ENCODE measurements around the gene ACTL7B.
"Not testable (repeated sequence)": the region's sequence is repeated elsewhere in the genome, so short reads cannot be mapped to it uniquely, and the experiment has no call there.

Gene ACTL7B

DNA sequence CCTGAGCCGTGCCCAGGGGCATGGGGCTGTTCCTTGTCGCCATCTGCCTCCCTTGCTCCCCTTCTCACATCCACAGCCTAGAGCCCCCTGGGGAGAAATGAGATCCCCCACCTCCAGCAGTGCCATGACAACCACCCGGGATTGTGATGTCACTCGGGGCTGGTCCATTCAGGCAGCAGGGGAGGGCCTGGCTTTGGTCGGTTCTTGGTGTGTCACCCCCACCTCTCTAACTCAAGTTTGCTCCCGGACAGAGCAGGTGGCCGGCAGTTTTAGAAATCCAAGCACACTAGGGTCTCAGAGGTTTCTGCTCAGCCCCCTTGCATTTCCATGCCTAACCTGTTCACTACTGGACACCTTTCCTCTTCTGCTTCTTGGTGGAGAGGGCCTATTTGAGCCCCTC lies at the start of gene ACTL7B:
Gene ACTL7B, minus strand, starts transcription at position 99 of the 400 bp plus-strand sequence. Its CDS starts 56 bp downstream, at position 43.
- Mint-ChIP-seq H3K4me1 (no peaks in the 10 kb centered on the region), H3K36me3 (no peaks in the 10 kb centered on the region), H3K4me3 (no peak within 1 kb of the TSS), H3K27ac (no peak within 1 kb of the TSS), H3K27me3 (peaks cover 13% of the 10 kb centered on the region), H3K9me3 (no peaks in the 10 kb centered on the region)
- CTCF ChIA-PET, result no interaction called here
- no peak for DNase-seq

- Mint-ChIP-seq H3K4me3 (no peak overlapping the region), H3K27me3 (no peaks in the 10 kb centered on the region), H3K4me1 (no peaks in the 10 kb centered on the region), H3K9me3 (no peaks in the 10 kb centered on the region), H3K27ac (no peak overlapping the region), H3K36me3 (peaks cover 41% of the 10 kb centered on the region)
- CTCF ChIA-PET, result no interaction called here
- DNase-seq, result no peak
Measured at GRCh38 chr9:108905494-108905893, 49.7 kb upstream of the ACTL7B start.

DNA sequence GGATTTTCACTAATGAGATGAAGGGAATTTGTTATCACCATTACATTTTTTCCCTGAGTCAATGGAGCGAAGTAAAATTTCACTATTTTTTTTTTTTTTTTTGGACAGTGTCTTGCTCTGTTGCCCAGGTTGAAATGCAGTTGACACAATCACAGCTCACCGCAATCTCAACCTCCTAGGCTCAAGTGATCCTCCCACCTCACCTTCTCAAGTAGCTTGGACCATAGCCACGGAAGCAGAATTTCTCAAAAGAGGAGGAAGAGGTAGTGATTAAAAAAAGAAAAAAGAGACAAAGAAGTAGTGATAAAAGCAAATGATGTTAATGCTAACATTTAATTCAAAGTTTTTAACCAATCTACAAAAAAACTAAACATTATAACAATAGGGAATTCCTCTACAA lies 48.4 kb upstream of the ACTL7B start:
- no peaks in the 10 kb centered on the region for H3K9me3 Mint-ChIP-seq
- CTCF ChIA-PET, result no interaction called here
- H3K4me1 Mint-ChIP-seq, result no peaks in the 10 kb centered on the region
- no peaks in the 10 kb centered on the region for H3K27me3 Mint-ChIP-seq
- no peak overlapping the region for H3K27ac Mint-ChIP-seq
- H3K36me3 Mint-ChIP-seq, result peaks cover 41% of the 10 kb centered on the region
- DNase-seq, result no peak
- H3K4me3 Mint-ChIP-seq, result no peak overlapping the region

DNA sequence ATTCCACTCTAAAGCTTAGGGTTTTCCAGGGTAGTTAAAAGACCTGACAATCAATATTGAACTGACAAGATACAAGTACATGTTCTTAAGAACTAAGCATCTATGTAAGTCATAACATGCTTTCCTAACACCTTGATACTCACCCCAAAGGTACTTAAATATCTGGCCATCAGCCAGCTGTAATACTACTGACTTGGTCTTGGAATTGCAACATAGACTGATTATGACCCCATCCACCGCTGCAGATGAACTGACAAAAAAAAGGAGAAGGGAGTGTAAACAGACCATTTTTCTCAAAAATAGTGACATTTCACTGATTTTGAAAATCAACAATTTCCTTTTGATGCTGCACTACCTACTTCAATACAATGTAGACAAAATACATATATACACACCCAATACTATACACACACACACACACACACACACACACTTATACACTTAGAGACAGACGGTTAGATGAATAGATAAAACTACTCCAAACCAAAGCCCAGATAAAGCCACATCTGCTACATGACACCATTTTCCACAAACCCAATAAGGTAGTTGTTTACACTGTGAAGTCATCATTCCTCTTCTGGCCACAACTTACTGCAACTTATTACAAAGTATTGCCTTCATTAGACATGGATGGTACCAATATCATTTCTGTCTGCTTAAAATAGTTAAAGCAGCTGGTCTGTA lies 47.8 kb upstream of the ACTL7B start:
- H3K27me3 Mint-ChIP-seq, result no peaks in the 10 kb centered on the region
- CTCF ChIA-PET, result no interaction called here
- H3K4me3 Mint-ChIP-seq, result no peak overlapping the region
- H3K4me1 Mint-ChIP-seq, result no peaks in the 10 kb centered on the region
- no peak for DNase-seq
- H3K27ac Mint-ChIP-seq, result no peak overlapping the region
- peaks cover 40% of the 10 kb centered on the region for H3K36me3 Mint-ChIP-seq
- no peaks in the 10 kb centered on the region for H3K9me3 Mint-ChIP-seq

DNA sequence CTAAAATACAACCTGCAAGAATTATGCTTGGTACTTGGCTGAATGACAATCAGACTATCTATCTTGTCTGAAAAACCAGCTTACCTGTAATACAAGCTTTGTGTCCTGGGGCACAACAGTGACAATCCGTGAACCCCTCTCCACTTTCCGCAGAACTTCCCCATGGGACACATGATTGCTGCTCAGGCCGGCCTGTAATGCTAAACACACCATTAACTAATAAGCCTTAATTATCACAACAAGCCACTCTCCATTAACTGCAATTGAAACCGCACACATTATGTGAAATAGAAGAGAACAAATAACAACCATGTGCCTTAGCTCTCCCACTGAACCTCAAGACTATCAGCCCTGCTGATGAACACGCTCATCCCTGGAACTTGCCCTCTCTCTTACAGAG lies 44.4 kb upstream of the ACTL7B start:
- CTCF ChIA-PET, result interaction anchor here (0.7 to 1.9 kb wide), 2 partner anchors 14 to 15 kb away, joined by 4 to 5 read pairs; no protein-coding TSS in a partner anchor
- H3K4me3 Mint-ChIP-seq, result no peak overlapping the region
- no peak for DNase-seq
- no peak overlapping the region for H3K27ac Mint-ChIP-seq
- peaks cover 44% of the 10 kb centered on the region for H3K36me3 Mint-ChIP-seq
- no peaks in the 10 kb centered on the region for H3K4me1 Mint-ChIP-seq
- no peaks in the 10 kb centered on the region for H3K9me3 Mint-ChIP-seq
- H3K27me3 Mint-ChIP-seq, result no peaks in the 10 kb centered on the region

DNA sequence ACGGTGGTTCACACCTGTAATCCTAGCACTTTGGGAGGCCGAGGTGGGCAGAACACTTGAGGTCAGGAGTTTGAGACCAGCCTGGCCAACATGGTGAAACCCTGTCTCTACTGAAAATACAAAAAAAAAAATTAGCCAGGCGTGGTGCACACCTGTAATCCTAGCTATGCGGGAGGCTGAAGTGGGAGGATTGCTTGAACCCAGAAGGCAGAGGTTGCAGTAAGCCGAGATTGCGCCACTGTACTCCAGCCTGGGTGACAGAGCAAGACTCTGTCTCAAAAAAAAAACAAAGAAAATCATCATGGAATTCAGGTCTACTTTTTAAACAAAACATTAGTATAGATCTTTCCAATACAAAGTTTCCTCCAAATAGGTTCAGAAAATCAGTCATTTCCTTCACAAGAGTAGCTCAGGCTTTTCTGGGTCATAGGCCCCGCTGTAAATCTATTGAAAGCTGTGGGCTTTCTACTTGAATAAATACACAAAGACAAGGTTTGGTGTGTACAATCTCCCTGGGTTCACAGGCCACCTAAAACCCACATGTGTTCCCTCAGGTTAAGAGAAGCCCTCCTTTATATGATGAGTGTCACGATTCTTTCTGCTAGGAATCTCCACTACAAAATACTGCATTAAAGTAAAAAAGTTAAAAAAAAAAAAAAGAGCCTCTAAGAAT lies 43.4 kb upstream of the ACTL7B start:
- CTCF ChIA-PET, result interaction anchor here (0.7 to 1.9 kb wide), 2 partner anchors 13 to 16 kb away, joined by 4 to 5 read pairs; no protein-coding TSS in a partner anchor

DNA sequence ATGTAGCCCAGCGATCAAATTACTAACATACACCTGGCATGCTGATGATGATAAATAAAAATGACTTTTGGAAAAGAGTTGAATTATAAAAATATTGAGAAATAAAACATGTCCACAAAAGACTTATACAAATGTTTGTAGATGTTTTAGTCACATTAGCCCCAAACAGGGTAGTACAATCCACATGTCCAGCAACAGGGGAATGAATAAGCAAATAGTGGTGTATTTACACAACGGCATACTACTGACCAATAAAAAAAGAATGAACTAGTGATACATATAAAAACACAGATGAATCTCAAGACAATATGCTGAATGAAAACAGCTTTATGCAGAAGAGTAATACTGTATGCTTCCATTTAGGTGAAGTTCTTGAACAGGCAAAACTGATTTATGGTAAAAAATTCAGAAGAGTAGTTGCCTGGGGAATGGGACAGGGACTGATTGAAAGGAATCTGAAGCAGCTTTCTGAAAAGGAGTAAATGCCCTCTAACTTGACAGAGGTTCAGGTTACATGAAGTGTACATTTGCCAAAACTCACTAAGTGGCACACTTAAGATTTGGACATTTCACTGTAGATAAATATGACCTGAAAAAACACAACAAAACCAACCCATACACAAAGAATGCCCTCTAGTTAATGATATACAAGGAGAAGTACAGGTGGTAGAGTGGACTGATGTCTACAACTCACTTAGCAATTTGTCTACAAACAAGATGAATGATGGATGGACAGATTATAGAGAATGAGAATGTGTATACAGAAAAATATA lies 41.7 kb upstream of the ACTL7B start:
- Mint-ChIP-seq H3K36me3 (peaks cover 42% of the 10 kb centered on the region), H3K4me1 (no peaks in the 10 kb centered on the region)
- CTCF ChIA-PET, result interaction anchor here (0.6 kb wide), 1 partner anchor 623 kb away, joined by 3 read pairs; no protein-coding TSS in a partner anchor

More for the DNA sequence above, 43.4 kb upstream of the ACTL7B start:
- H3K36me3 Mint-ChIP-seq, result peaks cover 47% of the 10 kb centered on the region
- H3K27ac Mint-ChIP-seq, H3K4me3 Mint-ChIP-seq, DNase-seq, H3K27me3 Mint-ChIP-seq, H3K4me1 Mint-ChIP-seq, H3K9me3 Mint-ChIP-seq: not testable (repeated sequence)

GRCh38 chr9:108894225-108894997 lies 38.6 kb upstream of the ACTL7B start:
- no peak overlapping the region for H3K4me3 Mint-ChIP-seq
- H3K27me3 Mint-ChIP-seq, result no peaks in the 10 kb centered on the region
- H3K27ac Mint-ChIP-seq, result no peak overlapping the region
- CTCF ChIA-PET, result no interaction called here
- H3K4me1 Mint-ChIP-seq, result no peaks in the 10 kb centered on the region
- H3K36me3 Mint-ChIP-seq, result peaks cover 47% of the 10 kb centered on the region
- no peaks in the 10 kb centered on the region for H3K9me3 Mint-ChIP-seq
- no peak for DNase-seq

More for the DNA sequence above, 41.7 kb upstream of the ACTL7B start:
- Mint-ChIP-seq H3K4me3 (no peak overlapping the region), H3K27ac (no peak overlapping the region), H3K27me3 (no peaks in the 10 kb centered on the region), H3K9me3 (no peaks in the 10 kb centered on the region)
- no peak for DNase-seq

DNA sequence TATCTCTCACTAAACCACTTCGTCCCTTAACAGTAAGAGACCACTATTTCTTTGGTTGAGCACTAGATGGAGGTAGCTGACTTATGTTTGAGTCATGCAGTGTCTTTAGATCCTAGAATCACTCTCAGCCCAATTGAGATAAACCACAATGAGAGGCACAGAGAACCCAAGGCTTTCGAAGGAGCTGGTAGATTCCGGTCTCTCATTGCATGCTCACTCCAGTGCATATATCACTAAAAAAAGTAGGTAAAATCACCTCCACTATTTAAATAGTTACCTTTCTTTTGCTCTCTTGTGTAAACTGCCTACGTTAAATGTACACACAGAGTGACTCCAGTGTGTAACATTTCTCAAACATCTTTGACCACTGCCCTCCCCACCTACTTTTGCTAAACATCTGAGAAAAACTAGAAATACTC lies 33.9 kb upstream of the ACTL7B start:
- H3K27ac Mint-ChIP-seq, result no peak overlapping the region
- H3K36me3 Mint-ChIP-seq, result peaks cover 41% of the 10 kb centered on the region
- H3K4me1 Mint-ChIP-seq, result no peaks in the 10 kb centered on the region
- H3K27me3 Mint-ChIP-seq, result no peaks in the 10 kb centered on the region
- no peaks in the 10 kb centered on the region for H3K9me3 Mint-ChIP-seq
- CTCF ChIA-PET, result interaction anchor here (2.0 kb wide), 1 partner anchor 64 kb away, joined by 9 read pairs; no protein-coding TSS in a partner anchor
- DNase-seq, result no peak
- H3K4me3 Mint-ChIP-seq, result no peak overlapping the region

DNA sequence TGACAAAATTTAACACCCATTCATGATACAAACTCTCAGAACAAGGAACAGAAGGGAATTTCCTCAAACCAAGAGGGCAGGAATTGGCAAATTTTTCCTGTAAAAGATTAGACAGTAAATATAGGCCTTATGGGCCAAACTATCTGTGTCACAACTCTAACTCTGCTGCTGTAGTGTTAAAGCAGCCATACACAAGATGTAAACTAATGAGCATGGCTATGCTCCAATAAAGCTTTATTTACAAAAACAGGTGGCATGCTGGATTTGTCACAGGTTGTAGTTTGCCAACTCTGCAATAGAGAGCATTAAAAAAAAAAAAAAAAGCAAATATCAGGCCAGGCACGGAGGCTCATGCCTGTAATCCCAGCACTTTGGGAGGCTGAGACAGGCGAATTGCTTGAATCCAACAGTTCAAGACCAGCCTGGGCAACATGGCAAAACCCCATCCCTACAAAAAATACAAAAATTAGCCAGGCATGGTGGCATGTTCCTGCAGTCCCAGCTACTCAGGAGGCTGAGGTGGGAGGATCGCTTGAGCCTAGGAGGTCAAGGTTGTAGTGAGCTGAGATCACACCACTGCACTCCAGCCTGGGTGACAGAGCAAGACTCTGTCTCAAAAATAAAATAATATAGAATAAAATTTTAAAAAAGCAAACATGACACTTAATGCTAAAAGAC lies 30.9 kb upstream of the ACTL7B start:
- not testable (repeated sequence) for H3K9me3 Mint-ChIP-seq, H3K27ac Mint-ChIP-seq, H3K4me1 Mint-ChIP-seq, DNase-seq, H3K27me3 Mint-ChIP-seq, H3K4me3 Mint-ChIP-seq
- CTCF ChIA-PET, result interaction anchor here (0.6 to 0.8 kb wide), 2 partner anchors 68 to 101 kb away, joined by 3 read pairs; no protein-coding TSS in a partner anchor
- H3K36me3 Mint-ChIP-seq, result peaks cover 36% of the 10 kb centered on the region

DNA sequence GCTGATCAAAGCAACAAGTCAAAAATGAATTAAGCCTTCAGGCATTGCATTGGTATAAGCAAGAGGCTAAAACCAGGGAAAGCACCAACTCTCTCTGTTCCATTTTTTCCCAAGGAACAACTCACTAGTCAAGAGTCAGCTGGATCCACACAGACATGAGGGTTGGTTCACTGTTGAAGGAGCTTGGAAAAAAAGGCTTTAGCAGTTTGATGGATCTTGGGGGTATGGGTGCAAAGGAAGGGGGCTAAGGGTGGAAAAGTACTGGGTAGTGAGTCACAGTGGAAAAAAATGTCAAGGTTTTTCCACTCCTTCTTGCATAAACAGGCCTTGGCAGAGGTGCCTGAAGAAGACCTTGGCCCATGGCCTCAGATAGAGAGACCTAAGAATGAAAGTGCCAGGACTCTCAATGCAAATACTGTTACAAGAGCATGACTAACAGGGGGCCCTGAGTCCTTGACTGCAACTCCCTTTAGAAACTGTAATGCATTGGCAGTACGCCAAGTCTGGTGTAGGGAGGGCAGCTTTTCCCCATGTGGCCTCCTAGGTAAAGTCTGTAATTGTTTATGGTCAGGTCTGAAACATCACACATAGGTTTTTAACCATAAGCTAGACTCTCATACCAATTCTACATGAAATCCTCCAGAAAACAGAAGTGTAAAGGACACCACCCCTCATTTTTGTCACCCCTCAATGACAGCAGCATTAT lies 30.0 kb upstream of the ACTL7B start:
- Mint-ChIP-seq H3K4me1 (peaks cover 4% of the 10 kb centered on the region), H3K27me3 (no peaks in the 10 kb centered on the region), H3K9me3 (no peaks in the 10 kb centered on the region), H3K36me3 (peaks cover 31% of the 10 kb centered on the region), H3K27ac (no peak overlapping the region), H3K4me3 (no peak overlapping the region)
- DNase-seq, result no peak
- CTCF ChIA-PET, result interaction anchor here (0.6 kb wide), 1 partner anchor 14 kb away, joined by 4 read pairs; no protein-coding TSS in a partner anchor

- peaks cover 26% of the 10 kb centered on the region for H3K36me3 Mint-ChIP-seq
- no peak for DNase-seq
- CTCF ChIA-PET, result no interaction called here
- no peak overlapping the region for H3K4me3 Mint-ChIP-seq
- H3K27ac Mint-ChIP-seq, result no peak overlapping the region
- H3K4me1 Mint-ChIP-seq, result peaks cover 4% of the 10 kb centered on the region
- no peaks in the 10 kb centered on the region for H3K9me3 Mint-ChIP-seq
- H3K27me3 Mint-ChIP-seq, result no peaks in the 10 kb centered on the region
Measured at GRCh38 chr9:108884701-108885100, 28.9 kb upstream of the ACTL7B start.

DNA sequence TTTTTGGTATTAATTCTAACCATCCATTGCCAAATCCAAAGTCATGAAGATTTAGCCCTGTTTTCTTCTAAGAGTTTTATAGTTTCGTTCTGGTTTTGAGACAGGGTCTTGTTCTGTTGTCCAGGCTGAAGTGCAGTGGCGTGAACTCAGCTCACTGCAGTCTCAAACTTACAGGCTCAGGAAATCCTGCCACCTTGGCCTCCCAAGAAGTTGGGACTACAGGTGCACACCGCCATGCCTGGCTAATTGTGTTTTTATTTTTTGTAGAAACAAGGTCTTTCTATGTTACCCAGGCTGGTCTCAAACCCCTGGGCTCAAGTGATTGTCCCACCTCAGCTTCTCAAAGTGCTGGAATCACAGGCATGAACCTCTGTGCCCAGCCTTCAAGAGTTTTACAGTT lies 27.3 kb upstream of the ACTL7B start:
- Mint-ChIP-seq H3K27ac (no peak overlapping the region), H3K27me3 (no peaks in the 10 kb centered on the region), H3K36me3 (peaks cover 35% of the 10 kb centered on the region), H3K4me1 (peaks cover 4% of the 10 kb centered on the region), H3K9me3 (no peaks in the 10 kb centered on the region), H3K4me3 (no peak overlapping the region)
- DNase-seq, result no peak
- CTCF ChIA-PET, result interaction anchor here (0.7 kb wide), 1 partner anchor 517 kb away, joined by 3 read pairs; no protein-coding TSS in a partner anchor
